Bronchial epithelial cell (primary cell): ENCODE data around the gene ZNF839. TPM values are rescaled to one million over a fixed set of nuclear protein-coding genes. Genes with fewer than 3 reads are reported as not detected.

Source experiments
- DNase-seq: peaks from one replicate; pipeline ENCODE4 v3.0.0-alpha.2; 2010; ENCODE audit warnings: low read depth
- FAIRE-seq: peaks from 2 replicates; lab custom pipeline; 2011; peaks lifted over from hg19 to GRCh38; lab: Jason Lieb, UNC
- H3K27me3 ChIP-seq: 2 replicates; pipeline ENCODE4 v1.5.1; 2011; ENCODE audit warnings: low read length; ENCODE audit not compliant: control insufficient read depth, insufficient read depth
- H3K36me3 ChIP-seq: 2 replicates; pipeline ENCODE4 v1.5.1; 2011; ENCODE audit warnings: low read length; ENCODE audit not compliant: control insufficient read depth, insufficient read depth
- H3K4me3 ChIP-seq: 2 replicates; pipeline ENCODE4 v1.5.1; 2011; ENCODE audit warnings: mild to moderate bottlenecking, low read depth, low read length, control low read depth
- CTCF ChIP-seq: IDR thresholded peaks from 2 replicates; pipeline ENCODE4 v1.5.1; 2011; ENCODE audit warnings: mild to moderate bottlenecking, moderate library complexity, low read length, control low read depth, inconsistent platforms; ENCODE audit not compliant: insufficient read depth, severe bottlenecking
- total RNA-seq: library from RNA; depleted of rRNA; stranded (reverse); fragments of >200 nt; gene quantifications from 2 replicates; pipeline ENCODE4 v1.2.1, GENCODE V29; 2014

The ZNF839 gene
- total RNA-seq, 1 donor from 2014 or later, result 8.2 TPM

- no peaks in the 10 kb centered on the region for H3K27me3 ChIP-seq
- DNase-seq (no peak), FAIRE-seq (no peak)
- H3K4me3 ChIP-seq, result no peak overlapping the region
- no peak for TF ChIP-seq CTCF
- no peaks in the 10 kb centered on the region for H3K36me3 ChIP-seq
These were observed 51.8 kb downstream of the ZNF839 start for GRCh38 chr14:102371361-102371760.

DNA sequence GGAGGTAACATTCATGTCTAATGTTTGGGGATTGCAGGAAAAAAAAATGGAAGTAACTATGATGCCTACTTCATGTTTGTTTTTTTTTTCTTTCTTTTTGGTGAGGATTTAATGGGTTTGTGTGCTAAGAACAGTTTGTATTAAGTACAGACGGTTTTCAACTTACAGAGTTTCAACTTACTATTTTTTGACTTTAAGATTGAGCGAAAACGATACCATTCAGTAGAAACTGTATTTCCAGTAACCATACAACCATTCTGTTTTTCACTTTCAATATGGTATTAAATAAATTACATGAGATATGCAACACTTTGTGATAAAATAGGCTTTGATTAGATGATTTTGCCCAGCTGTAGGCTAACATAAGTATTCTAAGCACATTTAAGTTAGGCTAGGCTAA is 53.6 kb downstream of the ZNF839 start:
- Histone ChIP-seq H3K36me3 (peaks cover 6% of the 10 kb centered on the region), H3K27me3 (no peaks in the 10 kb centered on the region), H3K4me3 (no peak overlapping the region)
- DNase-seq, result no peak
- TF ChIP-seq CTCF, result no peak
- no peak for FAIRE-seq

DNA sequence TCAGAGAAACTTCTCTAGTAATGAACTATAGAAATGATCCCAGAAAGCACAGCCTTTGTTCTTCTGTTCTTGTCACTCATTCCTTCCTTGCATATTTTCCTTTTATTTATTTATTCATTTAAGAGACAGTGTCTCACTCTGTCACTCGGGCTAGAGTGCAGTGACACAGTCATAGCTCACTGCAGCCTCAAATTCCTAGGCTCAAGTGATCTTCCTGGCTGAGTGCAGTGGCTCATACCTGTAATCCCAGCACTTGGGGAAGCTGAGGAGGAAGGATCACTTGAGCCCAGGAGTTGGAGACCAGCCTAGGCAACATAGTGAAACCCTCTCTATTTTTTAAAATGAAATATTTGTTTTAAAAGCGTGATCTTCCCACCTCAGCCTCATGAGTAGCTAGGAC is 54.7 kb downstream of the ZNF839 start:
- Histone ChIP-seq H3K36me3 (peaks cover 6% of the 10 kb centered on the region), H3K4me3 (no peak overlapping the region), H3K27me3 (no peaks in the 10 kb centered on the region)
- DNase-seq (no peak), FAIRE-seq (no peak)
- TF ChIP-seq CTCF, result no peak

GRCh38 chr14:102375119-102375518 is 55.6 kb downstream of the ZNF839 start:
- H3K4me3 ChIP-seq, result no peak overlapping the region
- no peak for DNase-seq
- TF ChIP-seq CTCF, result no peak
- FAIRE-seq, result no peak
- no peaks in the 10 kb centered on the region for H3K27me3 ChIP-seq
- peaks cover 6% of the 10 kb centered on the region for H3K36me3 ChIP-seq

- FAIRE-seq, result no peak
- Histone ChIP-seq H3K27me3 (no peaks in the 10 kb centered on the region), H3K4me3 (no peak overlapping the region), H3K36me3 (peaks cover 6% of the 10 kb centered on the region)
- no peak for TF ChIP-seq CTCF
- no peak for DNase-seq
These were observed 58.1 kb downstream of the ZNF839 start for GRCh38 chr14:102377696-102378095.

- DNase-seq, result no peak
- no peak for FAIRE-seq
- Histone ChIP-seq H3K27me3 (no peaks in the 10 kb centered on the region), H3K36me3 (peaks cover 6% of the 10 kb centered on the region), H3K4me3 (no peak overlapping the region)
- TF ChIP-seq CTCF, result no peak
These were observed 59.3 kb downstream of the ZNF839 start for GRCh38 chr14:102378830-102379229.
